ENCODE results near the gene KIF6.

The KIF6 gene

DNA sequence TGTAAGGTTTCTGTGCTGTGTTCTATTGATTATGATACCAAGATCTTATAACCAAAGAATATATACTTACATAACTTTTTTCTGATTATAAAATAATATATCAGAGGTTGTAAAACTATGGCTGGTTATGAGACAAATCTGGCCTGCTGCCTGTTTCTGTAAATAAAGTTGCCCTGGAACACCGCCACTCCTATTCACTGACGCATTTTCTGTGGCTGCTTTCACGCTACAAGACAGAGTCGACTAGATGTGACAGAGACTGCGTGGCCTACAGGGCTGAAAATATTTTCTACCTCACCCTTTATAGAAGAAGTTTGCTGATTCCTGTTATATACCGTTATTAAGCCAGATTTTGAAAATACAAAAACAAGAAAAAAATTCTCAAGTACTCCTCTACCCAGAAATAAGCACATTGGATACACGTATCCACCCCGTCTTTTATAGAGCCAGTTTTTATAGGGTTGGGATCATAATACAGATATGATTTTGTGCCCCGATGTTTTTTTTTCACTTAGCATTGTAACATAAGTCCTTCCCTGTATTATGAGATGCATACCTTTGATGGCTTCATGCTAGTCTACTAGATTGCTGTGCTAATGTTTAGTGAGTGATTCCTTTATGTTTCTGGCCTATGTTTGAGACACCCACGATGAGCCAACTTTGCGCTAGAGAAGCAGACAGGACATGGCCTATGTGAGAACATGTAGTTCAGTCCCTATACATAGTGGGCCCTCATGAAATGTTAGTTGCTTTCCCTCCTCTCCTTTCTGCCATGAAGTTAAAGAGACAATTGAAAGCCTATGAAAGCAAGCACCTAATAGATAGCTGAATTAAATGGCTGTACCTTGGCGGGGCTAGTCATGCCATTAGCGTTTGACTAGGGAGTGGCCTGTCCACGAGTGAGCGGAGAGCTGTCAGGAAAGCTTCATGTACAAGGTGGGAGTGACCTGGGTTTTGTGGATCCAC is 304.6 kb downstream of the KIF6 start:
- no peaks in the 10 kb centered on the region for H4K20me1 ChIP-seq
- H3K27me3 ChIP-seq, result no peaks in the 10 kb centered on the region
- H3K4me2 ChIP-seq, result no peak overlapping the region
- H3K4me3 ChIP-seq, result no peak overlapping the region
- H3K4me1 ChIP-seq, result peaks cover 17% of the 10 kb centered on the region
- TF ChIP-seq Cebpa-rat (IDR thresholded peaks at IDR 0.05), result no peak
- H3K9me3 ChIP-seq, result no peaks in the 10 kb centered on the region
- H3K9ac ChIP-seq, result no peak overlapping the region
- no peak overlapping the region for H3K27ac ChIP-seq
- no peaks in the 10 kb centered on the region for H3K36me3 ChIP-seq

DNA sequence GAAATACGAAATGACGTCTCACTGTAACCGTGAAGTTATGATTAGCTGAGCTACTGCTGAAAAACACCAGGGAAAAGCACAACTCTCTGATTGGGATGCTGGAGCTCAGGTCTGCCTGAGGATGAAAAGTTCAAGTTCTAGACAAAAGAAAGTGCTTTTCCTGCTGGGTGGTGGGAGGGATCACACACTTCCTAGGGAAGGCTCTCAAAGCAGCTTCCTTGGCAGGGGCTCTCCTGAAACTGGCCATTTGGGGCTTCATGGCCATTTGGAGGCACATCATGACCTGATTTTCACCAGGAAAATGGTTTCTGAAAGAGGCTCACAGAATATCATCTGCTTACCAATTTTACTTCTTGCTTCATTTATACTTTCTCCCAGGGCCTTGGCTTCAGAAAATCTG is 305.6 kb downstream of the KIF6 start:
- Histone ChIP-seq H3K9ac (no peak overlapping the region), H3K4me1 (peaks cover 17% of the 10 kb centered on the region), H3K36me3 (no peaks in the 10 kb centered on the region), H3K27ac (no peak overlapping the region), H4K20me1 (no peaks in the 10 kb centered on the region), H3K9me3 (no peaks in the 10 kb centered on the region), H3K27me3 (no peaks in the 10 kb centered on the region), H3K4me3 (no peak overlapping the region), H3K4me2 (no peak overlapping the region)
- no peak for TF ChIP-seq Cebpa-rat (IDR thresholded peaks at IDR 0.05)

DNA sequence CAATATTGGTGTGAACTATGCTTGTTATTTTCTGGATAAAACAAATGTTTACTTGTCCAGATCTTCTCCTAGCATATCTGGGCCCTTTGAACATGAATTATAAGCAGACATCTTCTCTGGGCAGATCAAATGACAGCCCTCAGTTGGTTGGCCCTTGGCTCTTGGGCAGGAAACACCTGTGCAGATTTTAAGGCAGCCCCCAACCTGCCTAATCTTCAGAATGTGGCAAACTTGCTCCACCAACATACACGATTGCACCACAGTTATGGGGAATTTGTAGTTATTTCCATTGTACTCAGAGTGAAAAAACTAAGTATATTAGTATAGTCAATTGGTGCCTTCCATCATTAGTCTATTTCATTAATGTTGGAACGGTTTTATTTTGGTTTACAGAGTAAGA is 307.8 kb downstream of the KIF6 start:
- H3K4me3 ChIP-seq, result no peak overlapping the region
- no peak for TF ChIP-seq Cebpa-rat (IDR thresholded peaks at IDR 0.05)
- peak overlapping the region; percentile 58 for H3K4me2 ChIP-seq
- H3K27ac ChIP-seq, result no peak overlapping the region
- no peaks in the 10 kb centered on the region for H4K20me1 ChIP-seq
- no peak overlapping the region for H3K9ac ChIP-seq
- no peaks in the 10 kb centered on the region for H3K9me3 ChIP-seq
- peaks cover 17% of the 10 kb centered on the region for H3K4me1 ChIP-seq
- H3K36me3 ChIP-seq, result no peaks in the 10 kb centered on the region
- H3K27me3 ChIP-seq, result no peaks in the 10 kb centered on the region

DNA sequence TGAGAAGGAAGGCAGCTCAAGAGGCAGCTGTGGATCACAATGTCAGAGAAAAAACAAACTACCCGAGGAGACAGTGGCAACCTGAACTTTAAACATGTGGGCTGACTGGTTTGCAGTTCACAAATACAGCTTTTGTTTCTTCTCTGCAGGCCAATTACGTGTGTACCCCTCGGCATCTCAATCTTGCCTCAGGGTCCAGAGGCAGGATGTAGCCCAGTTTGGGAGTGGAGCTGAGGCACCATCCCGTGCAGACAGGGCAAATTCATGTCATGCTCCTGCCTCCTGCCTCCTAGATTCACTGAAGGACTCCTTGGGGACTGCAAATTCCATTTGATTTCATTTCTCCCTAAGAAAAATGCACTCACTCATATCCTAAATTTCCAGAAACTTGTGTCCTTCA is 308.5 kb downstream of the KIF6 start:
- Histone ChIP-seq H3K36me3 (no peaks in the 10 kb centered on the region), H3K9me3 (no peaks in the 10 kb centered on the region), H3K4me1 (peaks cover 17% of the 10 kb centered on the region), H3K27me3 (no peaks in the 10 kb centered on the region), H3K4me2 (peak overlapping the region; percentile 58), H3K4me3 (no peak overlapping the region), H4K20me1 (no peaks in the 10 kb centered on the region), H3K9ac (no peak overlapping the region), H3K27ac (no peak overlapping the region)
- TF ChIP-seq Cebpa-rat (IDR thresholded peaks at IDR 0.05), result no peak

DNA sequence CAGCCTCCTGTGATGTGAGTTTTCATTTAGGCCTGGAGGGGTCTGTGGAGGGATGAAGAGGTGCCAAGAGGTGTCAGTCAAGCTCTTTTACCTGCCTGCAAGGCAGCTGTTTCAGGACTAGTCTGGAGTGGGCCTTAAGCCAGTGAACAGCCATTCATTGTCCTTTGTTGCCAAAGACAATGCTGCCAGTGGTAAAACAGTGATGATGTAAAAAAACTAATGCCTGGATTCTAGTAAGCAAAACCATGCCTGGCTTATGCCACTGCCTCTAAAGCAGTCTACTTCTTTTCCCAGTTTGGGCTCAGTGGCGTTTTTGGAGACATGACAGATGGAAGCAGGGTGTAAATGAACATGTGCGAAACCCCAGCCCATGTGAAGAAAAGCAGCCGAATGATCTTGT is 309.2 kb downstream of the KIF6 start:
- Histone ChIP-seq H3K4me2 (no peak overlapping the region), H3K27ac (no peak overlapping the region), H3K4me1 (peaks cover 20% of the 10 kb centered on the region)

DNA sequence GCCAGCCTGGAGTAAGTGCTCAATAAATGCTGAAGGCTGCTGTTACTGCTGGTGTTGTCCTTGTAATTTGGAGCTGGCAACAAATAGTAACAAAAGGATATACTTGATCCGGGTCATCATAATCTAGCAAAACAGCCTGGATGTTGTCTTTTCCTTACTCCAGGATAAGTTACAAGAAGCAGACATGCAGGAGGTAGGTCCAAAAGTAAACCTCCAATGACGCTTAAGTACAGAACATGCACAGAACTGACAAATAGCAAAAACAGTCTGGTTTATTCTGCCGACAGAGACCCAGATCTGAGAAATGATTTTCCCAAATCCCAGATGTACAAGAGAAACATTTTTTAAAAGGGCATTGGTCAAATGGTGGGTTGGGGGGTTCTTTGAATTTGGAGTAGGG is 309.7 kb downstream of the KIF6 start:
- no peaks in the 10 kb centered on the region for H3K9me3 ChIP-seq
- TF ChIP-seq Cebpa-rat (IDR thresholded peaks at IDR 0.05), result no peak
- no peak overlapping the region for H3K9ac ChIP-seq
- H3K27ac ChIP-seq, result no peak overlapping the region
- H3K27me3 ChIP-seq, result no peaks in the 10 kb centered on the region
- no peak overlapping the region for H3K4me3 ChIP-seq
- no peak overlapping the region for H3K4me2 ChIP-seq
- peaks cover 26% of the 10 kb centered on the region for H3K4me1 ChIP-seq
- H4K20me1 ChIP-seq, result no peaks in the 10 kb centered on the region
- H3K36me3 ChIP-seq, result no peaks in the 10 kb centered on the region

More for the DNA sequence above, 309.2 kb downstream of the KIF6 start:
- Histone ChIP-seq H3K9ac (no peak overlapping the region), H3K27me3 (no peaks in the 10 kb centered on the region), H4K20me1 (no peaks in the 10 kb centered on the region), H3K4me3 (no peak overlapping the region), H3K36me3 (no peaks in the 10 kb centered on the region), H3K9me3 (no peaks in the 10 kb centered on the region)
- TF ChIP-seq Cebpa-rat (IDR thresholded peaks at IDR 0.05), result no peak

DNA sequence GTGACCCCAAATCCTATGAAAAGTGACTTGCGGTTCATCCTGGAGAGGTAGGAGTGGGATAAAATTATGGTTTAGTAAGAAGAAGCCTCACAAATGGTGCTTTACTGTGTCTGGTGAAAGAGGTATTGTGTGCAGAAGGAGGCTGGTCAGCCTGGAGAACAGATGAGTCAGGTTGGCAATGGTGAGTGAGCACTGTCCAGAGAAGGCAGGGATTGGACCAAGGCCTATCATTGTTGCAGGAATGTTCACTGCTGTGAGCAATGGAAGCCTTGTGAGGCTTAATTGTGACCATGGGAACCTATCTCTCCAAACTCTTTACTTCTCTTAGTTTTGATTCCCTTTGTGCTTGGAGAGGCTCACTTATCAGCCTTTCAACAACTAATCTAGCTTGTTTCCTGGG is 313.7 kb downstream of the KIF6 start:
- Histone ChIP-seq H3K4me1 (peaks cover 35% of the 10 kb centered on the region), H3K9me3 (no peaks in the 10 kb centered on the region), H4K20me1 (no peaks in the 10 kb centered on the region), H3K4me3 (no peak overlapping the region), H3K9ac (no peak overlapping the region), H3K27ac (no peak overlapping the region), H3K4me2 (no peak overlapping the region), H3K36me3 (no peaks in the 10 kb centered on the region), H3K27me3 (no peaks in the 10 kb centered on the region)
- no peak for TF ChIP-seq Cebpa-rat (IDR thresholded peaks at IDR 0.05)

DNA sequence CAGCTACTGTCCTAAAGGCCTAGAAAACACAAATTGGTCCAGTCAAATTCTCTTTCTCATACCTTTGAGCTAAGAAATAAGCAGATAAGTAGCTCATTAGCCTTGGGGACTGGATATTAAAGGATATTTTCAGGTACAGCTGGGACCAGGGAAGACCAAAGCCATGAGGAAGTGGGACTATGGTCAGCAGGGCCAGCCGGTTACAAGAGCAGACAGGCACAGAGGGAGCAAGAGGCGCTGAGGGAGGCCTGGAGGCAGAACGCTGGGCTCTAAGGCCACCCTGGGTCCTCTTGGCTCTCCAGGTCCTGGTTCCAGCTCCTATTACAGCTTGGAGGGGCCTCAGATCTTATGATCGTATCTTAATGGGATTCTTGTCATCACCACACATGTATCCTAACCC is 314.2 kb downstream of the KIF6 start:
- H3K9ac ChIP-seq, result no peak overlapping the region
- TF ChIP-seq Cebpa-rat (IDR thresholded peaks at IDR 0.05), result no peak
- peaks cover 35% of the 10 kb centered on the region for H3K4me1 ChIP-seq
- H3K4me2 ChIP-seq, result peak overlapping the region; percentile 66; the same call in 1 of the 2 replicates
- H3K27me3 ChIP-seq, result no peaks in the 10 kb centered on the region
- no peaks in the 10 kb centered on the region for H4K20me1 ChIP-seq
- H3K4me3 ChIP-seq, result no peak overlapping the region
- no peak overlapping the region; the same call in 1 of the 2 replicates for H3K27ac ChIP-seq
- H3K36me3 ChIP-seq, result no peaks in the 10 kb centered on the region
- H3K9me3 ChIP-seq, result no peaks in the 10 kb centered on the region

DNA sequence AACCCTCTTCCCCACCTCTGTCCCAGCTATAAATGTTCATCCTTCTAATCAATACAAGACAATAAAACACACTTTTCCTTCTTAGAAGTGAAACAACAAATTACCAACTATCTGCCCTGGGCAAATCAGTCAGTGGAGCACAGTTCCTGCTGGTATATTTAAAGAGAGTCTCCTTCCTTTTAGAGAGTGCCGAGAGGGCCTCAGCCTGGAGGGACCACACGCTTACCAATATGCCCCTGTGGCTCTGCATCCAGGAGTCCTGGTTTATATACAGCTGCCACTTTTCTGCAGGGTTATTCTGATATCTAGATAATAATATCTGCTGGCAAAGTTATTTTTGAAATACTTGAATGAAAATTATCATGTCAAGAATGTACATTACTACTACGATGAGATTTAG is 315.3 kb downstream of the KIF6 start:
- TF ChIP-seq Cebpa-rat (IDR thresholded peaks at IDR 0.05), result no peak
- Histone ChIP-seq H3K36me3 (no peaks in the 10 kb centered on the region), H3K27me3 (no peaks in the 10 kb centered on the region), H3K9ac (no peak overlapping the region; the same call in 1 of the 2 replicates), H3K4me3 (peak overlapping the region; percentile 17; the same call in 1 of the 2 replicates), H3K9me3 (no peaks in the 10 kb centered on the region), H3K27ac (peak overlapping the region; percentile 55), H3K4me2 (peak overlapping the region; percentile 66), H4K20me1 (no peaks in the 10 kb centered on the region), H3K4me1 (peaks cover 35% of the 10 kb centered on the region)

DNA sequence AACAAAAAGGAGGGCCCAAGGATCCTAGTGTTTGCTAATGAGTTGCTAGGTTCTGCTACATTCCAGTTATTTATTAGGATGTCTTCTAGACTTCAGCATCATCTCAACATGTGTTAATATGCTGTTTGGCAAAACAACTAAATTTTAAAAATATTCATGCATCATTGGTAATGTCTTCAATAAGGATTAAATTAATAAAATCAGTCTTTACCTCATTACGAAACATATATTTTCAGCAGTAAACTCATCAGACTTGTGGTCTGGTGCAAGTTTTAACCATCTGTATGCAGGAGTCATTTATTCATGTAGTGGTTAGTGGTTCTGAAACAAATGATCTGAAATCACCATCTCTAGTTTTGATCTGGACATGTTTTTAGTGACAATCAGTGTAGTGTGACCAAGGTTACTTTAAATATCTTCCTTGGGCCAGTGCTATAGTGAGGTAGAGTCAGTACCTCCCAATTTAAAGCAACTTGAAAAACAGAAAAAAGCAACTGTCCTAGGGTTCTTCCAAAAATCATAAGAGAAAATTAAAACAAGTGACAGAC is 317.7 kb downstream of the KIF6 start:
- Histone ChIP-seq H3K27me3 (no peaks in the 10 kb centered on the region), H3K9me3 (no peaks in the 10 kb centered on the region), H3K9ac (no peak overlapping the region), H3K4me2 (0 out of 2 replicates have a peak overlapping the region, but pooled peaks have one; percentile 10), H3K4me1 (peaks cover 35% of the 10 kb centered on the region), H3K4me3 (no peak overlapping the region), H3K36me3 (no peaks in the 10 kb centered on the region), H3K27ac (no peak overlapping the region), H4K20me1 (no peaks in the 10 kb centered on the region)
- TF ChIP-seq Cebpa-rat (IDR thresholded peaks at IDR 0.05), result no peak
